CD4-positive, alpha-beta T cell treated with Interleukin-17A for 4 hours (primary cell): ENCODE data around the gene ECHS1.

ENCODE experiments used
- DNase-seq: peaks from one replicate; pipeline ENCODE4 v3.0.0-alpha.2; 2020; ENCODE audit warnings: mixed read lengths

ECHS1 gene

GRCh38 chr10:133316732-133317131 lies 56.4 kb downstream of the ECHS1 start:
- no peak for DNase-seq

DNA sequence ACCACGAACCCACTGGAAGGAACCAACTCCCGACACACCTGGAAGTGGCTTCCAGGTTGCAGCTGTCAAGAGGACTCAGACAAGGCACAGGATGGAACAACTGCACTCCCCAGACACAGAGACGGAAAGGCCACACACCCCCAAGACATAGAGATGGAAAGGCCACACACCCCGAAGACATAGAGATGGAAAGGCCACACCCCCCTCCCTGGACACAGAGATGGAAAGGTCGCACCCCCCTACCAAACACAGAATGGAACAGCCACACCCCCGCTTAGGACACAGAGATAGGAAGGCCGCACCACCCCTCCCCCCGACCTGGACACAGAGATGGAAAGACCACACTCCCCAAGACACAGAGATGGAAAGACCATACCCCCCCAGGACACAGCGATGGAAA lies 56.9 kb downstream of the ECHS1 start:
- DNase-seq, result no peak

DNA sequence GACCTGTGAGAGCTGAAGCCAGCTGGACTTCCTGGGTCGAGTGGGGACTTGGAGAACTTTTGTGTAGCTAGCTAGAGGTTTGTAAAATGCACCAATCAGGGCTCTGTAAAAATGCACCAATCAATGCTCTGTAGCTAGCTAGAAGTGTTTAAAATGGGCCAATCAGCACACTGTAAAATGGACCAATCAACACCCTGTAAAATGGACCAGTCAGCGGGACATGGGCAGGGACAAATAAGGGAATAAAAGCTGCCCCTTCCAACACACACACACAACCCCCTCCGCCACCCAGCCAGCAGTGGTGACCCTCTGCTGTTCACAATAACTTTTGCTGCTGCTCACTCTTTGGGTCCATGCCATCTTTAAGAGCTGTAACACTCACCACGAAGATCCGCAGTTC lies 57.3 kb downstream of the ECHS1 start:
- no peak for DNase-seq

DNA sequence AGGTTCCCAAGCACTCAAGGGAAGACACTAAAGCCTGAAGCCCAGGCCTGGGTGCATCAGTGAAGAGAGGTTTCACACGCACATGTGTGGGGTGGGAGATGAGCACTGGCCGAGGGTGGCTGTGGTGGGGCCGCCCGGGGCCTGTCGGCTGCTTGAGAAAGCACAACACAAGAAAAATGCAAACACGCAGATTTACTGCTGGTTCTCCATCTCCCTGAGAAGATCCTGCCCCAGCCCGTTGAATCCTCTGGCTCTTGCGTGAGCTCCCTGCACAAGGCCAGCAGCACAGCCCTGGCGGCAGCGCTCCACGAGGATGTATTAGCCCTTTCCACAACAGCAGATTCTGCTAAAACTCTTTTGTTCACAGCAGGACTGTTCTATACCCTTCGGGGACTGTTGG lies 58.2 kb downstream of the ECHS1 start:
- no peak for DNase-seq

- no peak for DNase-seq
These were observed 60.0 kb downstream of the ECHS1 start for GRCh38 chr10:133313192-133313591.

DNA sequence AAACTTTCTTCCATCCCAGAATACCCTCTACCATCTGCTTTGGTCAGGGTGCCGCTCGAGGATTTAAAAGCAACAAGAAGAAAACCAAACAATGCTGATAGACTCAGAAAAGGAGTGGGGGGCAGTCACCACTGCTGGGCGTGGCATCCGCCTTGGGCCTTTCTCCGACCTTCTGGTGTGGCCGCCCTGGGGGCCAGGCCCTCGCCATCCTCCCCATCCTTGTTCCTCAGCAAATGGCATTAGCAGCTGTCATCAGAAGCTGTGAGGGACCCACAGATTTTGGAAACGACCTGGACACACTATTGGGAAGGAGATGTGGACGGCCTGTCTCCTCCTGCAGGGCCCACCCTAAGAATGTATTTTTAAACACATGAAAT lies 60.4 kb downstream of the ECHS1 start:
- DNase-seq, result no peak
